ENCODE measurements around the gene HSPA12A. TPM values are rescaled to one million over a fixed set of nuclear protein-coding genes. Genes with fewer than 3 reads are reported as not detected.

Gene HSPA12A
- total RNA-seq, 1 donor: 10.9 TPM

- no peak overlapping the region for H2AFZ ChIP-seq (ENCODE audit: low read length)
- H4K20me1 ChIP-seq (ENCODE audit: insufficient read depth, low read length): no peaks in the 10 kb centered on the region
- H3K4me2 ChIP-seq (ENCODE audit: insufficient read depth, low read length): no peak overlapping the region
- no peak overlapping the region for H3K4me3 ChIP-seq (ENCODE audit: insufficient read depth, low read length)
- H3K79me2 ChIP-seq (ENCODE audit: insufficient read depth, low read length): no peaks in the 10 kb centered on the region
- H3K9me3 ChIP-seq (ENCODE audit: low read depth, low read length): no peaks in the 10 kb centered on the region
- TF ChIP-seq, protein P1, sequence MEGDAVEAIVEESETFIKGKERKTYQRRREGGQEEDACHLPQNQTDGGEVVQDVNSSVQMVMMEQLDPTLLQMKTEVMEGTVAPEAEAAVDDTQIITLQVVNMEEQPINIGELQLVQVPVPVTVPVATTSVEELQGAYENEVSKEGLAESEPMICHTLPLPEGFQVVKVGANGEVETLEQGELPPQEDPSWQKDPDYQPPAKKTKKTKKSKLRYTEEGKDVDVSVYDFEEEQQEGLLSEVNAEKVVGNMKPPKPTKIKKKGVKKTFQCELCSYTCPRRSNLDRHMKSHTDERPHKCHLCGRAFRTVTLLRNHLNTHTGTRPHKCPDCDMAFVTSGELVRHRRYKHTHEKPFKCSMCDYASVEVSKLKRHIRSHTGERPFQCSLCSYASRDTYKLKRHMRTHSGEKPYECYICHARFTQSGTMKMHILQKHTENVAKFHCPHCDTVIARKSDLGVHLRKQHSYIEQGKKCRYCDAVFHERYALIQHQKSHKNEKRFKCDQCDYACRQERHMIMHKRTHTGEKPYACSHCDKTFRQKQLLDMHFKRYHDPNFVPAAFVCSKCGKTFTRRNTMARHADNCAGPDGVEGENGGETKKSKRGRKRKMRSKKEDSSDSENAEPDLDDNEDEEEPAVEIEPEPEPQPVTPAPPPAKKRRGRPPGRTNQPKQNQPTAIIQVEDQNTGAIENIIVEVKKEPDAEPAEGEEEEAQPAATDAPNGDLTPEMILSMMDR (IDR thresholded peaks at IDR 0.05; ENCODE audit: extremely low read depth, low read depth, low read length): no peak
- no peak overlapping the region for H3K27ac ChIP-seq (ENCODE audit: low read depth, low read length)
- H3K4me1 ChIP-seq (ENCODE audit: insufficient read depth, low read length): no peaks in the 10 kb centered on the region
- no peak for DNase-seq (ENCODE audit: insufficient read length, low spot score, missing footprints)
- peaks cover 9% of the 10 kb centered on the region for H3K27me3 ChIP-seq (ENCODE audit: insufficient read depth, low read length)
- no peaks in the 10 kb centered on the region for H3K36me3 ChIP-seq (ENCODE audit: insufficient read depth, low read length)
Measured at GRCh38 chr10:116659049-116659670, 83.2 kb downstream of the HSPA12A start.

DNA sequence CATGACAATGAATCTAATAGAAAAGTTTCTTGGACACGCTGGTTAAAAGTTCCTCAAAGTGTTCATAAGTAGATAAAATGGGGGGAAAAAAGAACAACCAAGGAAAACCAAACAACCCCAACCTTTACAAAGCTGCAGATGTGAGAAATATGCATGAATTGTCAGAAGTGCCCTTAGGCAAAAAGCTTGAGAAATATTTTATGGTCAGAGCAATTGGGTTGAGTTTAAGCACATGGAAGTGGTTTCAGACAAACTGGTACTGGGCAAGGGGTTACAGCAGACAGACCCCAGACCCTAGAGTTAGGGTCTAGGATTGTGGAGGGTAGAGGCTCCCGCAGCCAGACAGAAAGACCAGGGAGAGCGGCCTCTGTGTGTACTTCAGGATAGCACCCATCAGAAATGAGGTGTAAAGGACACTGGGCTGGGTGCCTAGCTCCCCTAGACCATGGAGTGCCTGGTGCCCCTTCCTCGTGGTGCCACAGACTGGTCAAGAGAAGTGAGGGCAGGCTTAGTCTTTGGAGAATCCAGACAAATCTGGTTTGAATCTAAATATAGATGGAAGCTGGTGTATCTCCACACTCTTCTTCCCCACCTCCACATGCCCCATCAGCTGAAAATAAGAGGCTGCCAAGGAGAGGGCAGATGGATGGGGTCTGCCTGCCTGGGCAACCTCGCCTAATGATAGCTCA lies 84.4 kb downstream of the HSPA12A start:
- H3K4me1 ChIP-seq (ENCODE audit: insufficient read depth, low read length): no peaks in the 10 kb centered on the region
- no peaks in the 10 kb centered on the region for H3K36me3 ChIP-seq (ENCODE audit: insufficient read depth, low read length)
- no peaks in the 10 kb centered on the region for H3K79me2 ChIP-seq (ENCODE audit: insufficient read depth, low read length)
- DNase-seq (ENCODE audit: insufficient read length, low spot score, missing footprints): no peak
- peaks cover 9% of the 10 kb centered on the region for H3K27me3 ChIP-seq (ENCODE audit: insufficient read depth, low read length)
- no peak overlapping the region for H3K4me3 ChIP-seq (ENCODE audit: insufficient read depth, low read length)
- no peaks in the 10 kb centered on the region for H3K9me3 ChIP-seq (ENCODE audit: low read depth, low read length)
- H4K20me1 ChIP-seq (ENCODE audit: insufficient read depth, low read length): no peaks in the 10 kb centered on the region
- no peak overlapping the region for H3K4me2 ChIP-seq (ENCODE audit: insufficient read depth, low read length)
- H3K27ac ChIP-seq (ENCODE audit: low read depth, low read length): no peak overlapping the region
- TF ChIP-seq, protein P1 (IDR thresholded peaks at IDR 0.05; ENCODE audit: extremely low read depth, low read depth, low read length): no peak
- no peak overlapping the region for H2AFZ ChIP-seq (ENCODE audit: low read length)

DNA sequence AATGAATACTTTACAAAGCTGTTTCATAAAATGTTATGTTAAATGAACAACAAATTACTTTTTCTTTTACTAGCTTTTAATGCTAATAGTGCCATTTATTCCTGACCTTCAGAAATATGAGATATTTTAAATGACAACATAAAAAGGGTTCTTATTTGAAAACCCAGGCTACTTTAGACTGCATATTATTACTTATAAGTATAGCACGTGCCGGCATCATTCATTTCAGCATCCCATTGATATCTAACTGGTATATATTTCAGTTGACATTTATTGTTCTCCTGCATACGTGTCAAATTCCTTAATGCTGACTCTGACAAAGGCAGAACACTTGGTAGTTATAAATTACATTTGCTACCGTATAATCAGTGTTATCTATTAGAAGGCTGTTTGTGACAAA lies 86.3 kb downstream of the HSPA12A start:
- DNase-seq (ENCODE audit: insufficient read length, low spot score, missing footprints): no peak
- TF ChIP-seq, protein P1 (IDR thresholded peaks at IDR 0.05; ENCODE audit: extremely low read depth, low read depth, low read length): no peak

DNA sequence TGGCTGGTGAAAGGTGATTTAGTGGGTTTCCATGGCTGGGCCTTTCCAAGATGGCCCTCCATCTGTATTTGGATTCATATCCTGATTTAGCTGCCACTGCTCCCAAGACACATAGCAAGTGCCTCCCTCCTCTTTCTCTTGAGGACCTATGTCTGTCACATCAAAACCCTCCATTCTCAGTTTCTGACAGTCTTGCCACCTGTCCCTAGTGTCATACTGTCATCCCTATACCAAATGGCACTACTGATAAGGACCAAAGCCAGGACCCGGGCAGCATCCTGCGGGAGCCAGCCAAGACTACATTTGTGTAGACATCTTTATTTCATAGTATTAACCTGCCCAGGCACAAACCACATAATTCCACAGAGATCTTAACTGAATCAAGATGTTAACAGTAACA lies 86.8 kb downstream of the HSPA12A start:
- no peak overlapping the region for H2AFZ ChIP-seq (ENCODE audit: low read length)
- H3K4me3 ChIP-seq (ENCODE audit: insufficient read depth, low read length): no peak overlapping the region
- H3K4me2 ChIP-seq (ENCODE audit: insufficient read depth, low read length): no peak overlapping the region
- no peaks in the 10 kb centered on the region for H3K79me2 ChIP-seq (ENCODE audit: insufficient read depth, low read length)
- H3K27me3 ChIP-seq (ENCODE audit: insufficient read depth, low read length): peaks cover 9% of the 10 kb centered on the region
- H3K9me3 ChIP-seq (ENCODE audit: low read depth, low read length): no peaks in the 10 kb centered on the region
- TF ChIP-seq, protein P1 (IDR thresholded peaks at IDR 0.05; ENCODE audit: extremely low read depth, low read depth, low read length): no peak
- H3K27ac ChIP-seq (ENCODE audit: low read depth, low read length): no peak overlapping the region
- DNase-seq (ENCODE audit: insufficient read length, low spot score, missing footprints): no peak
- H4K20me1 ChIP-seq (ENCODE audit: insufficient read depth, low read length): no peaks in the 10 kb centered on the region
- no peaks in the 10 kb centered on the region for H3K4me1 ChIP-seq (ENCODE audit: insufficient read depth, low read length)
- no peaks in the 10 kb centered on the region for H3K36me3 ChIP-seq (ENCODE audit: insufficient read depth, low read length)

More for the DNA sequence above, 86.3 kb downstream of the HSPA12A start:
- Histone ChIP-seq H2AFZ (ENCODE audit: low read length) (no peak overlapping the region), H3K79me2 (ENCODE audit: insufficient read depth, low read length) (no peaks in the 10 kb centered on the region), H3K27me3 (ENCODE audit: insufficient read depth, low read length) (peaks cover 9% of the 10 kb centered on the region), H3K4me2 (ENCODE audit: insufficient read depth, low read length) (no peak overlapping the region), H3K36me3 (ENCODE audit: insufficient read depth, low read length) (no peaks in the 10 kb centered on the region), H3K4me3 (ENCODE audit: insufficient read depth, low read length) (no peak overlapping the region), H3K27ac (ENCODE audit: low read depth, low read length) (no peak overlapping the region), H3K4me1 (ENCODE audit: insufficient read depth, low read length) (no peaks in the 10 kb centered on the region), H3K9me3 (ENCODE audit: low read depth, low read length) (no peaks in the 10 kb centered on the region), H4K20me1 (ENCODE audit: insufficient read depth, low read length) (no peaks in the 10 kb centered on the region)

All from osteoblast (primary cell).